Activated CD4-positive, alpha-beta T cell treated with anti-CD3 and anti-CD28 coated beads for 36 hours (primary cell): Measurements from ENCODE around the gene TAS2R40. TPM values are rescaled to one million over a fixed set of nuclear protein-coding genes. Genes with fewer than 3 reads are reported as not detected.
"Not testable (repeated sequence)": the region's sequence is repeated elsewhere in the genome, so short reads cannot be mapped to it uniquely, and the experiment has no call there.

Source experiments
- ATAC-seq: fragments of 200-7000 bp; cut with Tn5 transposase; one replicate; pipeline ENCODE4 v1.10.0; 2021; ENCODE audit warnings: mild to moderate bottlenecking, moderate library complexity
- CTCF ChIA-PET: fragments of 350-600 bp; sonication (Branson Sonifier 250); formaldehyde crosslinking; loops from one replicate; lab custom pipeline; 2021; ENCODE audit warnings: antibody characterized with exemption; lab: Charles Lee
- POLR2A ChIA-PET: fragments of 350-600 bp; sonication (Branson Sonifier 250); formaldehyde crosslinking; loops from one replicate; lab custom pipeline; 2021; ENCODE audit warnings: antibody characterized with exemption, inconsistent platforms; lab: Charles Lee
- DNase-seq: peaks from one replicate; pipeline ENCODE4 v3.0.0-alpha.2; 2020
- H3K27ac Mint-ChIP-seq: one replicate; pipeline ENCODE4 v1.8.0; 2021; ENCODE audit warnings: mixed read lengths
- H3K27me3 Mint-ChIP-seq: one replicate; pipeline ENCODE4 v1.8.0; 2021; ENCODE audit warnings: mixed read lengths
- H3K36me3 Mint-ChIP-seq: one replicate; pipeline ENCODE4 v1.8.0; 2021; ENCODE audit warnings: low read depth, mixed read lengths
- H3K4me1 Mint-ChIP-seq: one replicate; pipeline ENCODE4 v1.8.0; 2021; ENCODE audit warnings: mixed read lengths
- H3K4me3 Mint-ChIP-seq: one replicate; pipeline ENCODE4 v1.8.0; 2021; ENCODE audit warnings: mild to moderate bottlenecking, moderate library complexity, mixed read lengths
- H3K9me3 Mint-ChIP-seq: one replicate; pipeline ENCODE4 v1.8.0; 2021; ENCODE audit warnings: low read depth, mixed read lengths
- intact Hi-C, 2 experiments: fragments of 100-400 bp; cut with DNase I in 1 of 2; cut with micrococcal nuclease in 1 of 2; formaldehyde crosslinking; loops; one replicate each; pipeline versions ENCODE4 v1.14.2 to v1.15.1; 2022 to 2024; cut with DNase I, micrococcal nuclease
- total RNA-seq, 2 experiments: library from RNA; stranded (reverse); gene quantifications; one replicate each; pipeline ENCODE4 v1.2.3, GENCODE V29; 2021

Gene TAS2R40
- total RNA-seq = not detected

- CTCF ChIA-PET = interaction anchor here (0.9 to 2.8 kb wide), 10 partner anchors 10 to 820 kb away, joined by 3 to 8 read pairs (median 4); no protein-coding TSS in a partner anchor
- no peak within 1 kb of the TSS for H3K4me3 Mint-ChIP-seq
- DNase-seq = no peak
- intact Hi-C loops = no loop called here
- H3K27me3 Mint-ChIP-seq = peaks cover 14% of the 10 kb centered on the region
- no peak within 1 kb of the TSS for H3K27ac Mint-ChIP-seq
- POLR2A ChIA-PET = no interaction called here
- no peaks in the 10 kb centered on the region for H3K9me3 Mint-ChIP-seq
- no peaks in the 10 kb centered on the region for H3K36me3 Mint-ChIP-seq
- no peaks in the 10 kb centered on the region for H3K4me1 Mint-ChIP-seq
- no peak for ATAC-seq
These were observed at the start of gene TAS2R40 for GRCh38 chr7:143221737-143222136. TSS of gene TAS2R40 (plus strand) at chr7:143222037. CDS start at chr7:143222079, 42 bp downstream.

GRCh38 chr7:143172354-143172753 is 49.5 kb upstream of the TAS2R40 start:
- intact Hi-C loops = no loop called here
- H3K27ac Mint-ChIP-seq = no peak overlapping the region
- POLR2A ChIA-PET = no interaction called here
- DNase-seq (no peak), ATAC-seq (no peak)
- CTCF ChIA-PET = interaction anchor here (1.9 kb wide), 1 partner anchor 43 kb away, joined by 8 read pairs; no protein-coding TSS in a partner anchor
- no peaks in the 10 kb centered on the region for H3K4me1 Mint-ChIP-seq
- H3K4me3 Mint-ChIP-seq = no peak overlapping the region
- H3K27me3 Mint-ChIP-seq = peaks cover 9% of the 10 kb centered on the region
- H3K36me3 Mint-ChIP-seq = no peaks in the 10 kb centered on the region
- H3K9me3 Mint-ChIP-seq = peaks cover 5% of the 10 kb centered on the region

- ChIA-PET POLR2A (no interaction called here), CTCF (interaction anchor here (1.5 kb wide), 1 partner anchor 26 kb away, joined by 4 read pairs; no protein-coding TSS in a partner anchor)
- Mint-ChIP-seq H3K27me3 (peaks cover 2% of the 10 kb centered on the region), H3K27ac (no peak overlapping the region), H3K36me3 (no peaks in the 10 kb centered on the region), H3K9me3 (peaks cover 17% of the 10 kb centered on the region), H3K4me3 (no peak overlapping the region), H3K4me1 (no peaks in the 10 kb centered on the region)
- DNase-seq (no peak), ATAC-seq (no peak)
- intact Hi-C loops = no loop called here
These were observed 45.7 kb upstream of the TAS2R40 start for GRCh38 chr7:143176128-143176527.

DNA sequence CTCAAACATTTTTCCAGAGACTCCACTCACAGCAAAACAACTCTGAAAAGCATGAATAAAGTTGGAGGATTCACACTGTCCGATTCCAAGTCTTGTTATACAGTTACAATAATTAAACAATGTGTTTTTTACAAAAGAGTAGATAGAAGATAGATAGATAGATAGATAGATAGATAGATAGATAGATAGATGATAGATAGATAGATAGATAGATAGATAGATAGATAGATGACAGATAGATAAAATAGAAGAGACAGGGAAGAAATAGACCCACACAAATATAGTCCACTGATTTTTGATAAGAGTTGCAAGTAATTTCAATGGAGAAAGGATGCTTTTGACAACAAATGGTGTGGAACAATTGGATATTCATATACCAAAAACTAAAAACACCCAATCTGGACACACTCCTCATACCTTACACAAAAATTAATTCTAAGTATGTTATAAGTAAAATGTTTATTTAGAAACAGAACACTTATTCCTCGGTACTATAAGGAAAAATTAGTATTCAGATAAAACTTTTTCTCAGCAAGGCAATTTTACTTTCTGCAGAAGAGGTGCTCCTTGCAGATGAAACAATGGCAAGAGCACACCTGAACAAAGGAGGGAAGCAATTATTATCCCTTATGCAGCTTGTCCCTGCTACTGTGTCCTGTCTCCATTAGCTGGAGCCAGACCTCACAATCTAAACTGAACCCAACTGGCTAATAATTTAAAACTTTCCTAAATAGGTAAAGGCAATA is 44.3 kb upstream of the TAS2R40 start:
- H3K4me1 Mint-ChIP-seq = no peaks in the 10 kb centered on the region
- ChIA-PET POLR2A (no interaction called here), CTCF (interaction anchor here (1.3 kb wide), 1 partner anchor 38 kb away, joined by 4 read pairs; no protein-coding TSS in a partner anchor)
- ATAC-seq = no peak
- H3K27ac Mint-ChIP-seq = no peak overlapping the region
- DNase-seq = no peak
- peaks cover 2% of the 10 kb centered on the region for H3K27me3 Mint-ChIP-seq
- peaks cover 17% of the 10 kb centered on the region for H3K9me3 Mint-ChIP-seq
- H3K4me3 Mint-ChIP-seq = no peak overlapping the region
- intact Hi-C loops = no loop called here
- no peaks in the 10 kb centered on the region for H3K36me3 Mint-ChIP-seq

DNA sequence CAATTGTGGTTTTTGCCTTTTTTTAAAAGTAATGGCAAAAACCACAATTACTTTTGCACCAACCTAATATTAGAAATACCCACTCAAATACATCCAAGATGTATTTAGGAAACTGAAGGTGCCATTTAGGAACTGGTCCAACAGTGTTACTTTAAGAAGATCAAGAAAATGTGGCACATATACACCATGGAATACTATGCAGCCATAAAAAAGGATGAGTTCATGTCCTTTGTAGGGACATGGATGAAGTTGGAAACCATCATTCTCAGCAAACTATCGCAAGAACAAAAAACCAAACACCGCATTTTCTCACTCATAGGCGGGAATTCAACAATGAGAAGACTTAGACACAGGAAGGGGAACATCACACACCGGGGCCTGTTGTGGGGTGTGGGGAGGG is 41.1 kb upstream of the TAS2R40 start:
- H3K27ac Mint-ChIP-seq, H3K4me1 Mint-ChIP-seq, CTCF ChIA-PET, H3K4me3 Mint-ChIP-seq, H3K27me3 Mint-ChIP-seq, DNase-seq, ATAC-seq, POLR2A ChIA-PET, intact Hi-C loops, H3K36me3 Mint-ChIP-seq: not testable (repeated sequence)
- H3K9me3 Mint-ChIP-seq = peaks cover 17% of the 10 kb centered on the region

DNA sequence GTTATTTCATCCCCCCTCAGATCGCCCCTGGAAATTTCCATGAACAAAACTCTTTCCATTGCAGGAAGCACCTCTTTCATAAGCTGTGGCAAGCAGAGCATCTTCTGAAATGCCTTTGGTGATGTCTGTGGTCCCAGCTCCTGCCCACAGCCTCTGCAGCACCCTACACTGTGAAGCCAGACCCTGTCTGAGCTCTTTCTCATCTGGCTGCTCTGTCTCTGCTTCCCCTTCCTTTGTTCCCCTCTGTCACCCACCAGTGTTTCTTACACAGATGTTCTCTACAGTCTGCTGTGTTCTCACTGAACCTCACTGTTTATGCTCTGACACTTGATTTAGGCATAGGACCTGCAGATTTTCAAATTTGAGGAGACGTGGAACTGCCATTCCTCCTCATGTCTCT is 40.5 kb upstream of the TAS2R40 start:
- no peak overlapping the region for H3K4me3 Mint-ChIP-seq
- peaks cover 17% of the 10 kb centered on the region for H3K9me3 Mint-ChIP-seq
- H3K4me1 Mint-ChIP-seq = no peaks in the 10 kb centered on the region
- DNase-seq (no peak), ATAC-seq (no peak)
- CTCF ChIA-PET = no interaction called here
- H3K27ac Mint-ChIP-seq = no peak overlapping the region
- intact Hi-C loops = no loop called here
- H3K27me3 Mint-ChIP-seq = peaks cover 11% of the 10 kb centered on the region
- POLR2A ChIA-PET = no interaction called here
- H3K36me3 Mint-ChIP-seq = no peaks in the 10 kb centered on the region

DNA sequence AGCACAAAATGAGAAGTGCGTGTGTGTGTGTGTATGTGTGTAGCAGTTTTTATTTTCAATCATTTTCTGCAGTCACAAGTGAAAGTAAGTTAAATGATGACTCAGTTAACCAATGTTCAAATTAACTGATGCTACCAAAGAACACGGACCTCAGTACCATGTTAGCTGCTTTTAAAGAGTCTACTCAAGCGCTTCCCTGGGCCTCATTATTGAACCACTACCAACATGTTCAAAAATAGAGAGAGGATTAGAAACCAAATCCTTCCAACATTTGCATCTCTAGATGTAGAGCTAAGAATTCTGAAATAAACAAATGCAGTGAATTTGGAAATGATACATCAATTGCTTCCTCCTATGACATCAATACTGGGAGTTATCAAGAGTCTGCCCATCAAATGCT is 38.8 kb upstream of the TAS2R40 start, which contains the start of gene TAS2R39:
Gene TAS2R39 (plus strand): TSS at position 396 of the 400 bp plus-strand sequence. CDS start 0 bp downstream, at position 396.
- Mint-ChIP-seq H3K4me1 (no peaks in the 10 kb centered on the region), H3K27ac (no peak within 1 kb of the TSS), H3K9me3 (peaks cover 9% of the 10 kb centered on the region), H3K27me3 (peaks cover 11% of the 10 kb centered on the region), H3K36me3 (no peaks in the 10 kb centered on the region), H3K4me3 (no peak within 1 kb of the TSS)
- no peak for DNase-seq
- POLR2A ChIA-PET = no interaction called here
- no peak for ATAC-seq
- CTCF ChIA-PET = interaction anchor here (0.8 kb wide), 1 partner anchor 32 kb away, joined by 3 read pairs; no protein-coding TSS in a partner anchor
- intact Hi-C loops = no loop called here

- ChIA-PET POLR2A (no interaction called here), CTCF (interaction anchor here (1.0 kb wide), 1 partner anchor 30 kb away, joined by 4 read pairs; no protein-coding TSS in a partner anchor)
- ATAC-seq (no peak), DNase-seq (no peak)
- intact Hi-C loops = no loop called here
- Mint-ChIP-seq H3K4me1 (no peaks in the 10 kb centered on the region), H3K9me3 (no peaks in the 10 kb centered on the region), H3K27me3 (peaks cover 11% of the 10 kb centered on the region), H3K36me3 (no peaks in the 10 kb centered on the region), H3K27ac (no peak overlapping the region), H3K4me3 (no peak overlapping the region)
These were observed 36.3 kb upstream of the TAS2R40 start for GRCh38 chr7:143185551-143185950.

DNA sequence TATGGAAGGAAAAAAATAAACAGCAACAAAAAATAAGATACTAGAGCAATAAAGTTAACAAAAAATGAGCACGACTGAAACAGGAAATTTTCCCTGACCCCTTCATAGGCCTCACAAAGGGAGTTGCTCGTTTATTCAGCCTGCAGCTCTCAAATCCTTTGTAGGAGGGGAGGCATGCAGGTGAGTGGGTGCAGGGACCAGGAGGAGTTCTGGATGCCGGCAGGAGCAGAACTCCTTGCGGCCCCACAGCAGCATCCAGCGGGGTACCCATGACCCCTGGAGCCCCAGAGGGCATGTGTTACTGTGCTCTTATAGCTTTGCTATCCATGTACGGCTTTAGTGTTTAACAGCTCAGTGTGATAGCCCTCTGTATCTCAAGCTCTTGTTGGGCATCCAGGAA is 32.8 kb upstream of the TAS2R40 start:
- H3K9me3 Mint-ChIP-seq = no peaks in the 10 kb centered on the region
- H3K27me3 Mint-ChIP-seq = peaks cover 8% of the 10 kb centered on the region
- no peak overlapping the region for H3K27ac Mint-ChIP-seq
- no peak for DNase-seq
- no peaks in the 10 kb centered on the region for H3K36me3 Mint-ChIP-seq
- POLR2A ChIA-PET = no interaction called here
- ATAC-seq = no peak
- H3K4me3 Mint-ChIP-seq = no peak overlapping the region
- intact Hi-C loops = no loop called here
- no peaks in the 10 kb centered on the region for H3K4me1 Mint-ChIP-seq
- CTCF ChIA-PET = interaction anchor here (1.0 kb wide), 1 partner anchor 139 kb away, joined by 5 read pairs; no protein-coding TSS in a partner anchor

DNA sequence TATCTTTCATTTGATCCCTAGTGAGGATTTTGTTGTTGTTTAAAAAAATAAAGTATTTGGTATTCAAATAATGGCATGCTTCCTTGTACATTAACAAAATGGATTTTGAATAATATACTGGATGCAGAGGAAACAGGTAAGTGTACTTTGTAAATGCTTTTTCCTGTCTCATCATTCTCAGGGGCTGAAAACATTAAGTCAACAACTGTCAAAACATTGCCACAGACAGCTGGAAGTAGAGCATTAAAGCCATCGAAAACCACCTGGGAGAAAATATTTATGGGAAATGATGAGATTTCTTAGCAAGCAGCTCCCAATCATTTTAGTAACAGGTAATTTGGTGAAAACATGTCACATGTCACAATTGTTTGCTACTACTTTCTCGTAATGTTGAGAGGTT is 28.0 kb upstream of the TAS2R40 start:
- ChIA-PET CTCF (interaction anchor here (1.0 kb wide), 1 partner anchor 21 kb away, joined by 4 read pairs; no protein-coding TSS in a partner anchor), POLR2A (no interaction called here)
- ATAC-seq (no peak), DNase-seq (no peak)
- H3K4me3 Mint-ChIP-seq = no peak overlapping the region
- no peak overlapping the region for H3K27ac Mint-ChIP-seq
- H3K4me1 Mint-ChIP-seq = no peaks in the 10 kb centered on the region
- no peaks in the 10 kb centered on the region for H3K9me3 Mint-ChIP-seq
- no peaks in the 10 kb centered on the region for H3K36me3 Mint-ChIP-seq
- peaks cover 5% of the 10 kb centered on the region for H3K27me3 Mint-ChIP-seq
- intact Hi-C loops = loop anchor here in 1 of 2 experiments (1.0 kb wide), 1 partner anchor 11 kb away; no protein-coding TSS in a partner anchor

DNA sequence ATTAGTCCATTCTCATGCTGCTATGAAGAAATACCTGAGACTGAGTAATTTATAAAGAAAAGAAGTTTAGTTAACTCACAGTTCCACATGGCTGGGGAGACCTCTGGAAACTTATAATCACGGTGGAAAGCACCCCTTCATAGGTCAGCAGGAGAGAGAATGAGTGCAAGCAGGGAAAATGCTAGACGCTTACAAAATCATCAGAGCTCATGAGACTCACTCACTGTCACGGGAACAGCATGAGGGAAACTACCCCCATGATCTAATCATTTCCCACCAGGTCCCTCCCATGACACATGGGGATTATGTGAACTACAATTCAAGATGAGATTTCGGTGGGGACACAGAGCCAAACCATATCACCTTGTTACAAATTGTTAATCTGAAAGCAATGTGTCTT is 22.8 kb upstream of the TAS2R40 start:
- DNase-seq = no peak
- ChIA-PET CTCF (interaction anchor here (1.2 kb wide), 1 partner anchor 16 kb away, joined by 3 read pairs; no protein-coding TSS in a partner anchor), POLR2A (no interaction called here)
- intact Hi-C loops = no loop called here
- H3K36me3 Mint-ChIP-seq = no peaks in the 10 kb centered on the region
- ATAC-seq = no peak
- no peaks in the 10 kb centered on the region for H3K4me1 Mint-ChIP-seq
- H3K27ac Mint-ChIP-seq = no peak overlapping the region
- H3K27me3 Mint-ChIP-seq = peaks cover 16% of the 10 kb centered on the region
- no peak overlapping the region for H3K4me3 Mint-ChIP-seq
- no peaks in the 10 kb centered on the region for H3K9me3 Mint-ChIP-seq

DNA sequence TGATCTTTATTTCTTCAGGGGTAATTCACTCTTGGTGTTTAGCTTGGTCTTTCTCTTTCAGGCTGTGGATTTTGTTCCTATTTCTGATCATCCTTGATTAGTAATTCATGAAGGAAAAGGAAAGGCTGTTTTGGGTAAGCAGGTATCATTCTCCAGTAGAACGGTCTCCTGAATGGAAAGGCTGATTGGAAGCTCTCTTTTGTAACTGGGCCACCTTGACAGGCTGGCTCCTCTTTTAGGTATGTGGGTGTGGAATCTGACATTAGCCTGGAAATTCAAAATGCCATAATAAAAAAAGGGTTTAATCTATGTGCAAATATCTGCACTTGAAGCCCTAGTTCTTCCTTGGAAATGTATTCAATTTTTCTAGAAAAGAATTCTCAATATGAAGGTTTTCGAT is 19.7 kb upstream of the TAS2R40 start:
- no peak for ATAC-seq
- ChIA-PET POLR2A (no interaction called here), CTCF (interaction anchor here (3.2 kb wide), 1 partner anchor 13 kb away, joined by 23 read pairs; no protein-coding TSS in a partner anchor)
- intact Hi-C loops = no loop called here
- H3K27me3 Mint-ChIP-seq = peaks cover 16% of the 10 kb centered on the region
- H3K4me1 Mint-ChIP-seq = peaks cover 9% of the 10 kb centered on the region
- no peak overlapping the region for H3K27ac Mint-ChIP-seq
- no peak overlapping the region for H3K4me3 Mint-ChIP-seq
- no peaks in the 10 kb centered on the region for H3K9me3 Mint-ChIP-seq
- DNase-seq = no peak
- no peaks in the 10 kb centered on the region for H3K36me3 Mint-ChIP-seq
